OCI-M2 (cell line): ENCODE data around the gene IKZF2.
A peak's percentile ranks its signal among the peaks of the same experiment; 100 is the strongest.

Experiments used
- DNase-seq: peaks from one replicate; lab custom pipeline; 2025; ENCODE audit not compliant: unreplicated experiment; lab: John Stamatoyannopoulos, UW

IKZF2 gene

GRCh38 chr2:212961255-212961654 is 190.2 kb downstream of the IKZF2 start:
- peak; percentile 51 for DNase-seq

GRCh38 chr2:212960336-212960735 is 191.1 kb downstream of the IKZF2 start:
- no peak for DNase-seq

- DNase-seq = no peak
These were observed 191.8 kb downstream of the IKZF2 start for GRCh38 chr2:212959471-212960117.

GRCh38 chr2:212958757-212959295 is 192.6 kb downstream of the IKZF2 start:
- no peak for DNase-seq

GRCh38 chr2:212958133-212958532 is 193.3 kb downstream of the IKZF2 start:
- no peak for DNase-seq

GRCh38 chr2:212957624-212958023 is 193.8 kb downstream of the IKZF2 start:
- DNase-seq = no peak

GRCh38 chr2:212956665-212957607 is 194.5 kb downstream of the IKZF2 start:
- no peak for DNase-seq

- no peak for DNase-seq
These were observed 198.1 kb downstream of the IKZF2 start for GRCh38 chr2:212953170-212953920.

- DNase-seq = no peak
These were observed 201.6 kb downstream of the IKZF2 start for GRCh38 chr2:212949786-212950185.
